Activated CD4-positive, alpha-beta T cell treated with anti-CD3 and anti-CD28 coated beads, Interleukin-2, amount 10 ng/mL, durations not matched to agents 7 days and 5 days (primary cell): ENCODE measurements around the gene DDX31. TPM values are rescaled to one million over a fixed set of nuclear protein-coding genes. Genes with fewer than 3 reads are reported as not detected.

Experiments used
- CTCF ChIA-PET: fragments of 350-600 bp; sonication (Branson Sonifier 250); formaldehyde crosslinking; loops from one replicate; lab custom pipeline; 2021; ENCODE audit warnings: antibody characterized with exemption; lab: Charles Lee
- POLR2A ChIA-PET: fragments of 350-600 bp; sonication (Branson Sonifier 250); formaldehyde crosslinking; loops from one replicate; lab custom pipeline; 2021; ENCODE audit warnings: antibody characterized with exemption; lab: Charles Lee
- DNase-seq: peaks from one replicate; pipeline ENCODE4 v3.0.0-alpha.2; 2020
- H3K27ac Mint-ChIP-seq: one replicate; pipeline ENCODE4 v1.8.0; 2021; ENCODE audit warnings: mild to moderate bottlenecking, moderate library complexity, mixed read lengths
- H3K27me3 Mint-ChIP-seq: one replicate; pipeline ENCODE4 v1.8.0; 2021; ENCODE audit warnings: mixed read lengths
- H3K36me3 Mint-ChIP-seq: one replicate; pipeline ENCODE4 v1.8.0; 2021; ENCODE audit warnings: low read depth, mixed read lengths
- H3K4me1 Mint-ChIP-seq: one replicate; pipeline ENCODE4 v1.8.0; 2021; ENCODE audit warnings: mixed read lengths
- H3K4me3 Mint-ChIP-seq: one replicate; pipeline ENCODE4 v1.8.0; 2021; ENCODE audit warnings: mild to moderate bottlenecking, moderate library complexity, mixed read lengths
- H3K9me3 Mint-ChIP-seq: one replicate; pipeline ENCODE4 v1.8.0; 2021; ENCODE audit warnings: mixed read lengths
- total RNA-seq, 2 experiments: library from RNA; stranded (reverse); gene quantifications; one replicate each; pipeline ENCODE4 v1.2.3, GENCODE V29; 2021

Gene DDX31
- total RNA-seq, 2 experiments from 2014 or later, result 12.4 to 13.2 TPM

- Mint-ChIP-seq H3K27me3 (no peaks in the 10 kb centered on the region), H3K9me3 (no peaks in the 10 kb centered on the region), H3K4me1 (no peaks in the 10 kb centered on the region), H3K36me3 (peaks cover 11% of the 10 kb centered on the region), H3K4me3 (no peak overlapping the region), H3K27ac (no peak overlapping the region)
- POLR2A ChIA-PET, result no interaction called here
- DNase-seq, result no peak
- CTCF ChIA-PET, result no interaction called here
Measured at GRCh38 chr9:132645711-132646110, 24.1 kb downstream of the DDX31 start.

GRCh38 chr9:132645306-132645705, 24.5 kb downstream of the DDX31 start:
- no peak for DNase-seq
- Mint-ChIP-seq H3K36me3 (peaks cover 11% of the 10 kb centered on the region), H3K9me3 (no peaks in the 10 kb centered on the region), H3K4me3 (no peak overlapping the region), H3K27me3 (no peaks in the 10 kb centered on the region), H3K4me1 (no peaks in the 10 kb centered on the region), H3K27ac (no peak overlapping the region)
- CTCF ChIA-PET, result no interaction called here
- POLR2A ChIA-PET, result no interaction called here

GRCh38 chr9:132644251-132644650, 25.5 kb downstream of the DDX31 start:
- POLR2A ChIA-PET, result no interaction called here
- Mint-ChIP-seq H3K27ac (no peak overlapping the region), H3K4me3 (no peak overlapping the region), H3K27me3 (no peaks in the 10 kb centered on the region), H3K9me3 (no peaks in the 10 kb centered on the region), H3K36me3 (peaks cover 16% of the 10 kb centered on the region), H3K4me1 (no peaks in the 10 kb centered on the region)
- CTCF ChIA-PET, result no interaction called here
- DNase-seq, result no peak

GRCh38 chr9:132641216-132641615, 28.6 kb downstream of the DDX31 start:
- H3K36me3 Mint-ChIP-seq, result peaks cover 9% of the 10 kb centered on the region
- no peaks in the 10 kb centered on the region for H3K27me3 Mint-ChIP-seq
- no peak overlapping the region for H3K4me3 Mint-ChIP-seq
- ChIA-PET POLR2A (no interaction called here), CTCF (no interaction called here)
- no peak for DNase-seq
- H3K9me3 Mint-ChIP-seq, result no peaks in the 10 kb centered on the region
- H3K4me1 Mint-ChIP-seq, result no peaks in the 10 kb centered on the region
- no peak overlapping the region for H3K27ac Mint-ChIP-seq

DNA sequence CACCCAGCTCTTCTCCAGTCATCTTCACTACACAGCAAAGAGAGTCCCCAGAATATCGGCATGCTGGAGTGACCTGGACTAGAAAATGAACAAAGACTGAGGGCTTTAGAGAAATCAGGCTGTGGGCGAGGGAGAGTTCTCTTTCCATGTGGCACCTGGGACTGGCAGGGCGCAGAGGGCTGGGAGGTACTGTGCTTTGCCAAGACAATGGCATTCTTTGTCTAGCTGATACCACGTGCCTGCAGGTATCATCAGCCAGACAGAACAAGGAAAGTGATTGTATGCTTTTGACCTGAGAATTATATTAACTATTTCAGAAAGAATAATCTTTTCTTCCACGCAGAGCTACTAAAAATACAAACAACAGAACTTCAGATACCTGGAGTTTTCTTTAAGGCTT, 30.5 kb downstream of the DDX31 start:
- no peak overlapping the region for H3K27ac Mint-ChIP-seq
- no peaks in the 10 kb centered on the region for H3K4me1 Mint-ChIP-seq
- no peak overlapping the region for H3K4me3 Mint-ChIP-seq
- ChIA-PET POLR2A (no interaction called here), CTCF (no interaction called here)
- H3K9me3 Mint-ChIP-seq, result no peaks in the 10 kb centered on the region
- no peaks in the 10 kb centered on the region for H3K27me3 Mint-ChIP-seq
- peaks cover 4% of the 10 kb centered on the region for H3K36me3 Mint-ChIP-seq
- no peak for DNase-seq

- no peak overlapping the region for H3K4me3 Mint-ChIP-seq
- H3K36me3 Mint-ChIP-seq, result peaks cover 4% of the 10 kb centered on the region
- H3K27me3 Mint-ChIP-seq, result no peaks in the 10 kb centered on the region
- no peaks in the 10 kb centered on the region for H3K9me3 Mint-ChIP-seq
- H3K27ac Mint-ChIP-seq, result no peak overlapping the region
- CTCF ChIA-PET, result no interaction called here
- no peak for DNase-seq
- POLR2A ChIA-PET, result no interaction called here
- H3K4me1 Mint-ChIP-seq, result no peaks in the 10 kb centered on the region
Measured at GRCh38 chr9:132638240-132638639, 31.5 kb downstream of the DDX31 start.

DNA sequence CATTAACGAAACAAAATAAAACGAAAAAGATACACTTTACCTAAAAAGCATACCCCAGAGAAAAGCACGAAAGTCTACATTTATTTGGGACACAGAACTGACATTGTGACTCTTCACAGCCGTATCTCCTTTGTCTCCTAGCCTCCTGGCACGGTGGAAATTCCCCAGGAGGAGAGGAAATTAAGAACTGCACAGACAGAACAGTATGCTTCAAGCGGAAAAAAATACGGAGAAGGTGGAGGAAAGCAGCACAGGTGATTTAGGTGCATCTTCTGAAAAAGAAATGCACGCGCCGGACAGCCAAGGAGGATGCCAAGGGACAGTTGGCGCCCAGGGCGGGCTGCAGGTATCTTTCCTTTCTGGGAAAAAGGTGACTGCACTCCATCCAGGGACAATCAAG, 32.0 kb downstream of the DDX31 start:
- Mint-ChIP-seq H3K27ac (no peak overlapping the region), H3K36me3 (peaks cover 4% of the 10 kb centered on the region), H3K4me3 (no peak overlapping the region), H3K9me3 (no peaks in the 10 kb centered on the region), H3K4me1 (no peaks in the 10 kb centered on the region), H3K27me3 (no peaks in the 10 kb centered on the region)
- DNase-seq, result no peak
- ChIA-PET CTCF (no interaction called here), POLR2A (no interaction called here)

- no peak overlapping the region for H3K27ac Mint-ChIP-seq
- H3K4me1 Mint-ChIP-seq, result no peaks in the 10 kb centered on the region
- POLR2A ChIA-PET, result no interaction called here
- peaks cover 4% of the 10 kb centered on the region for H3K36me3 Mint-ChIP-seq
- DNase-seq, result no peak
- no peaks in the 10 kb centered on the region for H3K27me3 Mint-ChIP-seq
- H3K9me3 Mint-ChIP-seq, result no peaks in the 10 kb centered on the region
- CTCF ChIA-PET, result no interaction called here
- H3K4me3 Mint-ChIP-seq, result no peak overlapping the region
Measured at GRCh38 chr9:132637351-132637750, 32.4 kb downstream of the DDX31 start.

GRCh38 chr9:132634327-132634726, 35.5 kb downstream of the DDX31 start:
- CTCF ChIA-PET, result no interaction called here

DNA sequence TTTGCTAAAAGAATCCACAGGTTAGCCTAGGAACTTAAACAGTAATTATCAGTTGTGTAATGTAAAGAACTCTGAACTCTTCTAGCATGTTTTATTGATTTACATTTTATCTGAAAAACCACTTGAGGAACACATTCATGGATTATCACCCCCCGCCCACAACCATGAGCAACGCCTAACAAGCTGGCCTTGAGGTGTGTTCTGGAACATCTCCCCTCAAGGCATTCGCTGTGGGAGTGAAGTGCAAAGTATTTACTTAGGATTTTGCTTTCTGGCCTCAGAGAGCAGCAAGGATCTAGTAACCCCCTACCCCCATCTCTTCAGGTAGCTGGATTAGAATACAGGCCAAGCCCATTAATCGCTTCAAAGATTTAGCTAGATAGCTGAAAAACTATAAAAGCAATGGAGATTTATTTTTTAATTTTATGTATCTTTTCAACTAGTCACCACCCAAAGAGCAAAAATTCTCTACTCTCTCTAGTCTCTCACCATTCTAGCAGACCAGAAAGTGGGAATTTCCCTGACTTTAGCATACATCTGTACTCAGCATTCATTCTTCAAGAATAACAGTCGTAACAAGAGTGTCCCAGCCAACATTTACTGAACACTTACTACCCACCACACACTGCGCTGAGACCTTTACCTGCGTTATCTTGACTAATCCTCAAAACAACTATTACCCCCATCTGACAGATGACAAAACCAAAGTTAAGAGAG, 37.2 kb downstream of the DDX31 start:
- Mint-ChIP-seq H3K36me3 (peaks cover 20% of the 10 kb centered on the region), H3K27ac (no peak overlapping the region), H3K27me3 (no peaks in the 10 kb centered on the region), H3K4me3 (no peak overlapping the region), H3K9me3 (no peaks in the 10 kb centered on the region), H3K4me1 (no peaks in the 10 kb centered on the region)
- ChIA-PET POLR2A (no interaction called here), CTCF (no interaction called here)
- DNase-seq, result no peak

More at GRCh38 chr9:132634327-132634726, 35.5 kb downstream of the DDX31 start:
- Mint-ChIP-seq H3K27ac (no peak overlapping the region), H3K36me3 (peaks cover 13% of the 10 kb centered on the region), H3K27me3 (no peaks in the 10 kb centered on the region), H3K4me3 (no peak overlapping the region), H3K4me1 (no peaks in the 10 kb centered on the region), H3K9me3 (no peaks in the 10 kb centered on the region)
- POLR2A ChIA-PET, result no interaction called here
- DNase-seq, result no peak

DNA sequence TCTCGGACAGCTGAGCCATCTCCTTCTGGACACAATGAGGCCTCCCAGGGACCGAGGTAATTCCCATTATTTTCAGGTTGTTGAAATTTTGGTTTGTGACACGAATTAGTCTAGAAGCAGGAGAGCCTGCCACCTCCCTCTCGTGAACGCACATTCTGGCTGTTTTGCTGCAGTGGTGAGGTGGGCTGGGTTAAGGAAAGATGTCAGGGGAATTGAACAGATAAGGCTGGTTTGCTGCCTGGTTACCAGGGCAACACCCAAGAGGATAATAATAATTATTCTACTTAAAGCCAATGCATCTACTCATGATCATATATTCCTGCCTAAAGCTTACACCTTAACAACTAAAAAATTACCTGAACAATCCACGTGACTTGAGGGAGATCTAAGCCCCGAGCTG, 38.1 kb downstream of the DDX31 start:
- Mint-ChIP-seq H3K9me3 (no peaks in the 10 kb centered on the region), H3K27me3 (no peaks in the 10 kb centered on the region), H3K27ac (no peak overlapping the region), H3K4me3 (no peak overlapping the region), H3K36me3 (peaks cover 20% of the 10 kb centered on the region), H3K4me1 (no peaks in the 10 kb centered on the region)
- ChIA-PET POLR2A (no interaction called here), CTCF (interaction anchor here (0.7 kb wide), 1 partner anchor 270 kb away, joined by 3 read pairs; no protein-coding TSS in a partner anchor)
- DNase-seq, result no peak

DNA sequence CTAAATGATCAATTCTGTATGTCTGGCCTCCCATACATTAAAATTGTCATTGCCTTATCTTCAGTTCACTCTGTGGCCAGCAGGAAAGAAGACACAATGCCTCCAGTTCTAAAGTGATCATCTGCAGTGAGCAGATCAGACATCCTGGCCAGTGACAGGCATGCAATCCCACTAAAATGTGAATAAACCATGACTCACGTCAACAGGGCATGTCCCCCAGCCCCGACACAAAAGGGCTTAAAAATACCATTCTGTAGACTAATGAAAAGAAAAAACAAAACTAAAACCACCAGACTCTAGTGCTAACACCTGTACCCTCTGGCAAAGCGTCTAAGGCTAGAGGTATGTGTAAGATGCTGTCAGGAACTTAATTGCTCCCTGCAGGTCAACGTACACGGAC, 38.5 kb downstream of the DDX31 start:
- Mint-ChIP-seq H3K27me3 (no peaks in the 10 kb centered on the region), H3K9me3 (no peaks in the 10 kb centered on the region), H3K4me1 (no peaks in the 10 kb centered on the region), H3K27ac (no peak overlapping the region), H3K36me3 (peaks cover 20% of the 10 kb centered on the region), H3K4me3 (no peak overlapping the region)
- ChIA-PET CTCF (interaction anchor here (0.7 kb wide), 1 partner anchor 271 kb away, joined by 3 read pairs; no protein-coding TSS in a partner anchor), POLR2A (no interaction called here)
- no peak for DNase-seq

GRCh38 chr9:132630811-132631210, 39.0 kb downstream of the DDX31 start:
- no peak for DNase-seq
- no peaks in the 10 kb centered on the region for H3K4me1 Mint-ChIP-seq
- no peaks in the 10 kb centered on the region for H3K27me3 Mint-ChIP-seq
- H3K4me3 Mint-ChIP-seq, result no peak overlapping the region
- peaks cover 20% of the 10 kb centered on the region for H3K36me3 Mint-ChIP-seq
- ChIA-PET CTCF (no interaction called here), POLR2A (no interaction called here)
- H3K9me3 Mint-ChIP-seq, result no peaks in the 10 kb centered on the region
- no peak overlapping the region for H3K27ac Mint-ChIP-seq

DNA sequence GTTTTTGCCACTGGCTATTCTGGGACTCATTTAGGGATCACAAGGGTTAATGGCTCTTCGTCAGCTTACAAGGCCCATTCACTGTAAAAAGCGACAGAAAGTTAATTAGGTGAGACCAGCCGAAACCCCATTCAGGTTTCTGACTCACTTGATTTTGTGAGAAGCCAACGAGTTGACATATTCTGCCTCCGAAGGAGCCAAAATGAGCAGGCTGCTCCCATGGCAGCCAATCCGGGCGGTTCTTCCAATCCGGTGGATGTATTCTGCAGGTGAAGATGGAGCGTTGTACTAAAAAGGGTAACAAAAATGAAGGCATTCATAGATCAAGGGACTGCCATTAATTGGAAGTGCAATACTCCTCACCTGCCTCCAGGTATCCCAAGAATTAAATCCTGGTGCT, 39.7 kb downstream of the DDX31 start:
- Mint-ChIP-seq H3K27me3 (no peaks in the 10 kb centered on the region), H3K36me3 (peaks cover 23% of the 10 kb centered on the region), H3K4me1 (no peaks in the 10 kb centered on the region), H3K9me3 (no peaks in the 10 kb centered on the region), H3K27ac (no peak overlapping the region), H3K4me3 (no peak overlapping the region)
- ChIA-PET CTCF (no interaction called here), POLR2A (no interaction called here)
- DNase-seq, result no peak
